Peyer's patch (tissue), 4 donors: ENCODE data around the gene KLHDC3.

Experiments used
- POLR2A ChIP-seq, 2 donors: fragments of 450-650 bp; IDR thresholded peaks; one replicate each; pipeline ENCODE4 v1.5.1; 2017; ENCODE audit warnings: antibody characterized with exemption in 2 of 2, mild to moderate bottlenecking in 2 of 2, moderate library complexity in 2 of 2
- TF ChIP-seq, protein P1 (sequence below), 6 experiments: fragments of 450-650 bp in 4 of 6; fragments of 200-600 bp in 2 of 6; sonication (generic) in 1 of 6; IDR thresholded peaks; one replicate each; pipeline ENCODE4 v1.5.1; 2017 to 2019; ENCODE audit warnings: antibody characterized with exemption in 6 of 6, mild to moderate bottlenecking in 3 of 6, moderate library complexity in 1 of 6

- TF ChIP-seq, protein P1, sequence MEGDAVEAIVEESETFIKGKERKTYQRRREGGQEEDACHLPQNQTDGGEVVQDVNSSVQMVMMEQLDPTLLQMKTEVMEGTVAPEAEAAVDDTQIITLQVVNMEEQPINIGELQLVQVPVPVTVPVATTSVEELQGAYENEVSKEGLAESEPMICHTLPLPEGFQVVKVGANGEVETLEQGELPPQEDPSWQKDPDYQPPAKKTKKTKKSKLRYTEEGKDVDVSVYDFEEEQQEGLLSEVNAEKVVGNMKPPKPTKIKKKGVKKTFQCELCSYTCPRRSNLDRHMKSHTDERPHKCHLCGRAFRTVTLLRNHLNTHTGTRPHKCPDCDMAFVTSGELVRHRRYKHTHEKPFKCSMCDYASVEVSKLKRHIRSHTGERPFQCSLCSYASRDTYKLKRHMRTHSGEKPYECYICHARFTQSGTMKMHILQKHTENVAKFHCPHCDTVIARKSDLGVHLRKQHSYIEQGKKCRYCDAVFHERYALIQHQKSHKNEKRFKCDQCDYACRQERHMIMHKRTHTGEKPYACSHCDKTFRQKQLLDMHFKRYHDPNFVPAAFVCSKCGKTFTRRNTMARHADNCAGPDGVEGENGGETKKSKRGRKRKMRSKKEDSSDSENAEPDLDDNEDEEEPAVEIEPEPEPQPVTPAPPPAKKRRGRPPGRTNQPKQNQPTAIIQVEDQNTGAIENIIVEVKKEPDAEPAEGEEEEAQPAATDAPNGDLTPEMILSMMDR (IDR thresholded peaks at IDR 0.05), result no peak
- no peak for TF ChIP-seq POLR2A (IDR thresholded peaks at IDR 0.05)
Observed at GRCh38 chr6:43061861-43062260, 47.8 kb downstream of the KLHDC3 start.
